ENCODE measurements around the gene ATG16L1.

The ATG16L1 gene

GRCh38 chr2:233213975-233214374 is 37.5 kb upstream of the ATG16L1 start:
- H3K4me3 ChIP-seq (ENCODE audit: low read length), result no peak overlapping the region
- H3K9ac ChIP-seq (ENCODE audit: low read depth, low read length), result no peak overlapping the region
- no peaks in the 10 kb centered on the region for H3K36me3 ChIP-seq (ENCODE audit: insufficient read depth, low read depth, low read length)
- H3K4me1 ChIP-seq (ENCODE audit: insufficient read depth, low read length), result peaks cover 16% of the 10 kb centered on the region
- no peak overlapping the region for H3K27ac ChIP-seq (ENCODE audit: low read length)
- no peaks in the 10 kb centered on the region for H3K9me3 ChIP-seq (ENCODE audit: insufficient read depth, low read depth, low read length)
- no peaks in the 10 kb centered on the region for H3K27me3 ChIP-seq (ENCODE audit: insufficient read depth, low read length)

GRCh38 chr2:233217892-233218377 is 33.5 kb upstream of the ATG16L1 start:
- H3K27me3 ChIP-seq (ENCODE audit: insufficient read depth, low read length), result no peaks in the 10 kb centered on the region
- no peaks in the 10 kb centered on the region for H3K36me3 ChIP-seq (ENCODE audit: insufficient read depth, low read depth, low read length)
- H3K4me1 ChIP-seq (ENCODE audit: insufficient read depth, low read length), result no peaks in the 10 kb centered on the region
- H3K9ac ChIP-seq (ENCODE audit: low read depth, low read length), result no peak overlapping the region
- no peaks in the 10 kb centered on the region for H3K9me3 ChIP-seq (ENCODE audit: insufficient read depth, low read depth, low read length)
- H3K27ac ChIP-seq (ENCODE audit: low read length), result no peak overlapping the region
- no peak overlapping the region for H3K4me3 ChIP-seq (ENCODE audit: low read length)

DNA sequence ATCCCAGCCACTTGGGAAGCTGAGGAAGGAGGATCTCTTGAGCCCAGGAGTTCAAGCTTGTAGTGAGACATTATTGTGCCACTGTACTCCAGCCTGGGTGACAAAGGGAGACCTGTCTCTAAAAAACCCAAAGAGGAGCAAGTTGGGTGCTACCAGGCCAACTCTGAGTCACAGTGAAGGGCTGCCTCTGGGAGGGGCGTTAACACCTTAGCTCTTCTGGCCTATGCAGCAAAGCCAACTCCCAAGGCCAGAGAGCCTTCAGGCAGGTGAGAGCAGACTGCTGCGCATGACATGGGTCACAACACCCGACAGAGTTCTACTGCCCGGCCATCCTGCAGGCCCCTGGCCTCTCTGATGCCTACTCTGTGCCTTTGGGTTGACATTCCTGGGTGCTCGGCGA is 32.6 kb upstream of the ATG16L1 start:
- Histone ChIP-seq H3K9me3 (ENCODE audit: insufficient read depth, low read depth, low read length) (no peaks in the 10 kb centered on the region), H3K27ac (ENCODE audit: low read length) (no peak overlapping the region), H3K36me3 (ENCODE audit: insufficient read depth, low read depth, low read length) (no peaks in the 10 kb centered on the region), H3K9ac (ENCODE audit: low read depth, low read length) (no peak overlapping the region), H3K27me3 (ENCODE audit: insufficient read depth, low read length) (no peaks in the 10 kb centered on the region), H3K4me3 (ENCODE audit: low read length) (no peak overlapping the region), H3K4me1 (ENCODE audit: insufficient read depth, low read length) (no peaks in the 10 kb centered on the region)

- Histone ChIP-seq H3K9me3 (ENCODE audit: insufficient read depth, low read depth, low read length) (no peaks in the 10 kb centered on the region), H3K27me3 (ENCODE audit: insufficient read depth, low read length) (no peaks in the 10 kb centered on the region), H3K27ac (ENCODE audit: low read length) (no peak overlapping the region), H3K4me3 (ENCODE audit: low read length) (no peak overlapping the region), H3K4me1 (ENCODE audit: insufficient read depth, low read length) (no peaks in the 10 kb centered on the region), H3K36me3 (ENCODE audit: insufficient read depth, low read depth, low read length) (no peaks in the 10 kb centered on the region), H3K9ac (ENCODE audit: low read depth, low read length) (no peak overlapping the region)
Measured at GRCh38 chr2:233219848-233220247, 31.6 kb upstream of the ATG16L1 start.

DNA sequence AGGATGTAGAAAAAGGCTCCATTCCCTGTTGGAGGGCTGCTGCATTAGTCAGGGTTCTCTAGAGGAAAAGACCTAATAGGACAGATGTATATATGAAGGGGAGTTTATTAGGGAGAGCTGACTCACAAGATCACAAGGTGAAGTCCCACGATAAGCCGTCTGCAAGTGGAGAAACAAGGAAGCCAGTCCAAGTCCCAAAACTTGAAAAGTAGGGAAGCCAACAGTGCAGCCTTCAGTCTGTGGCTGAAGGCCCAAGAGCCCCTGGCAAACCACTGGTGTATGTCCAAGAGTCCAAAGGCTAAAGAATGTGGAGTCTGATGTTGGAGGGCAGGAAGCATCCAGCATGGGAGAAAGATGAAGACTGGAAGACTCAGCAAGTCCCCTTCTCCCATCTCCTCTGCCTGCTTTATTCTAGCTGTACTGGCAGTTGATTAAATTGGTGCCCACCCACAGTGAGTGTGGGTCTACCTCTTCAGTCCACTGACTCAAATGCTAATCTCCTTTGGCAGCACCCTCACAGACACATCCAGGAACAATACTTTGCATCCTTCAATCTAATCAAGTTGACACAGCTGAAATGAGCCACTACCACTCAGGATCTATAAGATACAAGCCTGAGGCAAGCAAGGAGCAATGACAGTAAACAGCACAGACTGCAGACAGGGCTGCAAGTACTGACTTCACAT is 30.0 kb upstream of the ATG16L1 start:
- no peaks in the 10 kb centered on the region for H3K9me3 ChIP-seq (ENCODE audit: insufficient read depth, low read depth, low read length)
- H3K4me1 ChIP-seq (ENCODE audit: insufficient read depth, low read length), result no peaks in the 10 kb centered on the region
- H3K27ac ChIP-seq (ENCODE audit: low read length), result no peak overlapping the region
- H3K36me3 ChIP-seq (ENCODE audit: insufficient read depth, low read depth, low read length), result no peaks in the 10 kb centered on the region
- no peak overlapping the region for H3K4me3 ChIP-seq (ENCODE audit: low read length)
- H3K9ac ChIP-seq (ENCODE audit: low read depth, low read length), result no peak overlapping the region
- H3K27me3 ChIP-seq (ENCODE audit: insufficient read depth, low read length), result no peaks in the 10 kb centered on the region

DNA sequence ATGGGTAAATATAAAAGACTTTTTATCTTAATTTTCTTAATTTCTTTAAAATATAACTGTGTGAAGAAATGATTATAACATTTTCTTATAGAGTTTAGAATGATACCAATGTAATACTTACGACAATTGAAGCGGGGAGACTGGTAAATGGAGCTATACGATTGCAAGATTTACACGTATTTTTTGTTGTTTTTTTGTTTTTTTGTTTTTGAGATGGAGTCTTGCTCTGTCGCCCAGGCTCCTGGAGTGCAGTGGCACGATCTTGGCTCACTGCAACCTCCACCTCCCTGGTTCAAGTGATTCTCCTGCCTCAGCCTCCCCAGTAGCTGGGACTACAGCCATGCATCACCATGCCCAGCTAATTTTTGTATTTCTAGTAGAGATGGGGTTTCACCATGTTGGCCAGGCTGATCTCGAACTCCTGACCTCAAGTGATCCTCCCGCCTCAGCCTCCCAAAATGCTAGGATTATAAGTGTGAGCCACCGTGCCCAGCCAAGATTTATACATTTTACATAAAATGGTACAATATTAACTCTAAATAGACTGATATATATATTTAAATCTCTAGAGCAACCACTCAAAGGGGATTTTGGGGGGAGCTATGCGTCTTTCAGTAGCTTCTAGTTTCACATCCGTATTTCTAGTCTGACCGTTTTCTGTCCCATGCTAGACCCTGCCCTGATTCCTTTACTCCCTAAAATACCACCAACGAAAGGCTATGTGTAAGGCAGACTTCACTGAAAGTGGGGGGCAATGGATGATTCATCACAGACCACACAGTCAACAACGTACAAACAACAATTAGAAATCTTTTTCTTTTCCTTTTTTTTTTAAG is 28.2 kb upstream of the ATG16L1 start:
- 0 out of 2 replicates have a peak, but pooled peaks cover 2% of the 10 kb centered on the region for H3K4me1 ChIP-seq (ENCODE audit: insufficient read depth, low read length)
- H3K9ac ChIP-seq (ENCODE audit: low read depth, low read length), result no peak overlapping the region
- no peak overlapping the region for H3K27ac ChIP-seq (ENCODE audit: low read length)
- no peak overlapping the region for H3K4me3 ChIP-seq (ENCODE audit: low read length)
- H3K9me3 ChIP-seq (ENCODE audit: insufficient read depth, low read depth, low read length), result no peaks in the 10 kb centered on the region
- no peaks in the 10 kb centered on the region for H3K36me3 ChIP-seq (ENCODE audit: insufficient read depth, low read depth, low read length)
- H3K27me3 ChIP-seq (ENCODE audit: insufficient read depth, low read length), result no peaks in the 10 kb centered on the region

GRCh38 chr2:233225230-233226068 is 26.0 kb upstream of the ATG16L1 start:
- Histone ChIP-seq H3K9ac (ENCODE audit: low read depth, low read length) (no peak overlapping the region), H3K27me3 (ENCODE audit: insufficient read depth, low read length) (no peaks in the 10 kb centered on the region), H3K36me3 (ENCODE audit: insufficient read depth, low read depth, low read length) (no peaks in the 10 kb centered on the region), H3K27ac (ENCODE audit: low read length) (no peak overlapping the region), H3K9me3 (ENCODE audit: insufficient read depth, low read depth, low read length) (no peaks in the 10 kb centered on the region), H3K4me1 (ENCODE audit: insufficient read depth, low read length) (0 out of 2 replicates have a peak, but pooled peaks cover 2% of the 10 kb centered on the region), H3K4me3 (ENCODE audit: low read length) (no peak overlapping the region)

DNA sequence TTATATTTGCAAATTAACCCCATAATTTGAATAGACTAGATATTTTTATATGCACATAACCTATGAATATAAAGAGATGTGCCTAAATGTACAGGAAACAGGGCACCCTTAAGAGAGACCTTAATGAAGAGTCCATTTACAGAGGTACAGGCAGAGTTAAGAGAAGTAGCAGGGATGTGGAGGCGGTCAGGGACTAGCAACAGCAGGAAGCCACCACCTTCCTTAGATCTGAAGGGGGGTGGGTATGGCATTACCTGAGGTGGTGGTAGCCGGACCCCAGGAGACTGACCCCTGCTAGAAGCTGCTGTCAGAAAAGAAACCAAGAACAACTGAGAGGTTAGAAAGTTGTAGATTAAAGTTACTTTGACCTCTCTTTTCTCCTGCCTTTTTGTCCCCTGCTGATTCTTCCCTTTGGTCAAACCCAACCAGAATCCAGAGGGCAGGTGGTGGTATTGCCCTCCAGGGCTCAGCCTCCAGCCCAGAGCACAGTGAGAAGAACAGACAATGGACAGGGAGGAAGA is 24.9 kb upstream of the ATG16L1 start:
- Histone ChIP-seq H3K36me3 (ENCODE audit: insufficient read depth, low read depth, low read length) (no peaks in the 10 kb centered on the region), H3K9ac (ENCODE audit: low read depth, low read length) (no peak overlapping the region), H3K27ac (ENCODE audit: low read length) (no peak overlapping the region), H3K4me3 (ENCODE audit: low read length) (no peak overlapping the region), H3K9me3 (ENCODE audit: insufficient read depth, low read depth, low read length) (no peaks in the 10 kb centered on the region), H3K27me3 (ENCODE audit: insufficient read depth, low read length) (no peaks in the 10 kb centered on the region), H3K4me1 (ENCODE audit: insufficient read depth, low read length) (0 out of 2 replicates have a peak, but pooled peaks cover 2% of the 10 kb centered on the region)

DNA sequence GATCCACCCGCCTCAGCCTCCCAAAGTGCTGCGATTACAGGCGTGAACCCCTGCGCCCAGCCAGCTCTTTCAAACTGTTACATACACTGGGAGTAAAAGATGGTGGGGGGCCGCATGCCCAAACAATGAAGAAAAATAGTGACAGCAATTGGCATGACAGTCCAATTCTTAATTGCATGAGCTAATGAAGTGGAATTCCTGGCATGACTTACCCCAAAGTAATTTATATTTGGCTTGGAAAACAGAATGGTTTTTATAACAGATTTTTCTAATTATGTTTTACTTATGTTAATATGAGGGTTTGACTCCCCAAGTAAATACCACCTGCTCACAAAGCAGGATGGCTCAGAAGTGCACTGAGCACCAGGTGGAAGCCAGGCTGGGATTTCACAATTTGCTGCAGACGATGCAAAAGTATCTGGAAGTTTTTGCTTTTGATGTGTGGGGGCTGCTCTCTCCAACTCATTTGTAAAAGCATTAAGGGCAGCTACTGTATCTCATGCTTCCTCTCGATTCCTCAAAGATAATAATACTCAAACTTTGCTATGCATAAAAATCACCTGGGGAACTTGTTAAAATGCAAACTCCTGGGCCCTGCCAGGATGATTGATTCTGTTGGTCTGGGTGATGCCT is 24.0 kb upstream of the ATG16L1 start:
- Histone ChIP-seq H3K4me1 (ENCODE audit: insufficient read depth, low read length) (0 out of 2 replicates have a peak, but pooled peaks cover 2% of the 10 kb centered on the region), H3K36me3 (ENCODE audit: insufficient read depth, low read depth, low read length) (no peaks in the 10 kb centered on the region), H3K4me3 (ENCODE audit: low read length) (no peak overlapping the region), H3K27me3 (ENCODE audit: insufficient read depth, low read length) (no peaks in the 10 kb centered on the region), H3K27ac (ENCODE audit: low read length) (no peak overlapping the region), H3K9me3 (ENCODE audit: insufficient read depth, low read depth, low read length) (no peaks in the 10 kb centered on the region), H3K9ac (ENCODE audit: low read depth, low read length) (no peak overlapping the region)

DNA sequence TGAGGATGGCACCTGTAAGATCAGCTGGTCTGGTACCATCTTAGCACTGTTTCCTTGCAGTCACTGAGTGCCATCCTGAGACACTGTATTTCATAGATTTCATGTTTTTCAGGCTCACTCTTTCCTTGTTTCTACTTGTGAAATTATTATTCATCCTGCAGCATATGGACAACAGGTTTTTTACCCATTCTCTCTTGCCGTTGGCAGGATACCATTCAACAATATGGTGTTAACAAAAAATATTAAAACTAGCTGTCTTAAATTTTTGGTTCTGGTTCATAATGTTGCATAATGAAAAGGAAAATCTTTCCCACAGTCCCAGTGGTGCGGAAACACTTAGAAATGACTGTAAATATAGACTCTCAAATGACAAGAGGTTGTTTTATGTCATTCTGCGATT is 23.1 kb upstream of the ATG16L1 start:
- H3K9me3 ChIP-seq (ENCODE audit: insufficient read depth, low read depth, low read length), result no peaks in the 10 kb centered on the region
- no peak overlapping the region for H3K4me3 ChIP-seq (ENCODE audit: low read length)
- 0 out of 2 replicates have a peak, but pooled peaks cover 2% of the 10 kb centered on the region for H3K4me1 ChIP-seq (ENCODE audit: insufficient read depth, low read length)
- no peaks in the 10 kb centered on the region for H3K36me3 ChIP-seq (ENCODE audit: insufficient read depth, low read depth, low read length)
- H3K27ac ChIP-seq (ENCODE audit: low read length), result no peak overlapping the region
- H3K9ac ChIP-seq (ENCODE audit: low read depth, low read length), result no peak overlapping the region
- H3K27me3 ChIP-seq (ENCODE audit: insufficient read depth, low read length), result no peaks in the 10 kb centered on the region
